Parathyroid adenoma (tissue), 2 donors: ENCODE measurements around the gene CKAP2.
"Not testable (repeated sequence)": the region's sequence is repeated elsewhere in the genome, so short reads cannot be mapped to it uniquely, and the experiment has no call there.

Source experiments
- H2AFZ ChIP-seq: fragments of 300-600 bp; sonication (generic); one replicate; pipeline ENCODE4 v1.7.0; 2017; ENCODE audit warnings: antibody characterized with exemption, mild to moderate bottlenecking
- H3K27ac ChIP-seq: fragments of 300-600 bp; sonication (generic); one replicate; pipeline ENCODE4 v1.7.0; 2017
- H3K27me3 ChIP-seq: fragments of 300-600 bp; sonication (generic); one replicate; pipeline ENCODE4 v1.7.0; 2017; ENCODE audit warnings: low read length; ENCODE audit not compliant: control insufficient read depth, insufficient read depth
- H3K36me3 ChIP-seq: fragments of 300-600 bp; sonication (generic); one replicate; pipeline ENCODE4 v1.7.0; 2017; ENCODE audit warnings: low read length; ENCODE audit not compliant: control insufficient read depth, insufficient read depth
- H3K4me1 ChIP-seq: fragments of 300-600 bp; sonication (generic); one replicate; pipeline ENCODE4 v1.7.0; 2017; ENCODE audit warnings: control low read depth
- H3K4me2 ChIP-seq: fragments of 300-600 bp; sonication (generic); one replicate; pipeline ENCODE4 v1.7.0; 2017; ENCODE audit warnings: low read length
- H3K4me3 ChIP-seq: fragments of 300-600 bp; sonication (generic); one replicate; pipeline ENCODE4 v1.7.0; 2017; ENCODE audit warnings: low read depth, low read length
- H3K79me2 ChIP-seq: fragments of 300-600 bp; sonication (generic); one replicate; pipeline ENCODE4 v1.7.0; 2017; ENCODE audit warnings: control low read depth
- H3K9ac ChIP-seq: fragments of 300-600 bp; sonication (generic); one replicate; pipeline ENCODE4 v1.7.0; 2017; ENCODE audit warnings: mild to moderate bottlenecking
- H3K9me3 ChIP-seq: fragments of 300-600 bp; sonication (generic); one replicate; pipeline ENCODE4 v1.7.0; 2017; ENCODE audit warnings: low read length; ENCODE audit not compliant: control insufficient read depth
- donor health status: primary hyperparathyroidism.

The CKAP2 gene

DNA sequence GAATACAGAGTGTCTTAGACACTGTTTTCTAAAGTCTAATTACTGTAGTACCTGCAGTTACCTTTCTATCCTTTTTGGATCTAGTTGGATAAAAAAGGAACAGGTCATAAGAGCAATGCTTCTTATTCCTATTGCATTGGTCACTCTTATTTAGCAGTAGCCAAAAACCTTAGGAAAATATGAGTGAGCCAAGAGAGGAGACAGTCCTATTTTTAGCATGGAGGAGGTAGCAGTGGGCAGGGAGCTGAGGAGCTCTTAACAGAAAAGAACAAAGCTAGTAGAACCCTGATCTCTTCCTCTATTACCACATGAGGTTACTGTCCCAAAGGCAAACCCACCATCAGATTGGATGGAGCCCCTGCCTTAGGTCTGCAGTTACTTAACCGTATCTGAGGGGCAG, 50.6 kb downstream of the CKAP2 start:
- not testable (repeated sequence) for H3K4me2 ChIP-seq, H3K4me1 ChIP-seq, H3K9ac ChIP-seq, H3K27ac ChIP-seq, H3K27me3 ChIP-seq, H3K79me2 ChIP-seq, H3K4me3 ChIP-seq, H3K9me3 ChIP-seq, H2AFZ ChIP-seq, H3K36me3 ChIP-seq

- H3K27ac ChIP-seq, H3K79me2 ChIP-seq, H3K4me1 ChIP-seq, H3K4me3 ChIP-seq, H2AFZ ChIP-seq, H3K27me3 ChIP-seq, H3K36me3 ChIP-seq, H3K9ac ChIP-seq, H3K4me2 ChIP-seq, H3K9me3 ChIP-seq: not testable (repeated sequence)
These were observed 54.3 kb downstream of the CKAP2 start for GRCh38 chr13:52509532-52509931.

DNA sequence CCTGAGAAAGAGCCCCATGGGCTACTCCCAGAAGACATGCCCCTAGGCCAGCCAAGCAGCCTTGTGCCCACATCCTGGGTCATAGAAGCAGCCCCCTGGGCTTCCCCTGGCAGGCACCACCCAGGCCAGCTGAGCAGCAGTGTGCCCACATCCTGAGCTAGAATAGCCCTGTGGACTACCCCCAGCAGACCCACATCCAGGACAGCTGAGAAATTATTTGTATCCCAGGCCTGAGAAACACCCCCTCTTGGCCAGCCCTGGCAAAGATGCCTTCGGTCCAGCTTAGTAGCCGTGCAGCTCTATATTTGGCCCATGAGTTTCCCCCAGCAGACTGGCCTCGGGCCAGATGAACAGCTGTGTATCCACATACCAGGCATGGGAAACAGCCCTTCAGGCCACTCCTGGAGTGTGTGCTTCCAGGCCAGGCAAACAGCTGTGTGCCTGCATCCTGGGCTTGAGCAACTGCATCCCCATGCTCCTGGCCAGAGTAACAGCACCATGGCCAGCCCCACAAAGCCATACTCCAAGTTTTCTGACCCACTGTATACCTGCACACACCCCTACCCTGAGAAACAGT, 55.0 kb downstream of the CKAP2 start:
- H3K9ac ChIP-seq, H2AFZ ChIP-seq, H3K9me3 ChIP-seq, H3K36me3 ChIP-seq, H3K4me2 ChIP-seq, H3K4me1 ChIP-seq, H3K79me2 ChIP-seq, H3K4me3 ChIP-seq, H3K27ac ChIP-seq, H3K27me3 ChIP-seq: not testable (repeated sequence)

DNA sequence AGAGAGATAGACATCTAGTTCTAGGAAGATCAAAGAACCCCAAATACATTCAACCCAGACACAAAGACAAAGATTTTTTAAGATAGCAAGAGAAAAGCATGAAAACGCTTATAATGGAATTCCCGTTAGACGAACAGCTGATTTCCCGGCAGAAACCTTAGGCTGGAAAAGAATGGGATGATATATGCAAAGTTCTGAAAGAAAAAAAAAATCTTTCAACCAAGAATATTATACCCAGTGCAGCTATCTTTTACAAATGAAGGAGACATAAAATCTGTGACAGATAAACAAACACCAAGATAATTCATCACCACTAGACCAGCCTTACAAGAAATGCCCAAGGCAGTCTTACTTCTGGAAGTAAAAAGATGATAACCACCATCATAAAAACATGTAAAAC, 56.3 kb downstream of the CKAP2 start:
- H3K9ac ChIP-seq, H3K36me3 ChIP-seq, H3K79me2 ChIP-seq, H3K27me3 ChIP-seq, H3K4me3 ChIP-seq, H3K27ac ChIP-seq, H3K4me2 ChIP-seq, H3K4me1 ChIP-seq, H2AFZ ChIP-seq, H3K9me3 ChIP-seq: not testable (repeated sequence)

- not testable (repeated sequence) for H3K27ac ChIP-seq, H3K4me1 ChIP-seq
These were observed 58.8 kb downstream of the CKAP2 start for GRCh38 chr13:52513957-52514596.

DNA sequence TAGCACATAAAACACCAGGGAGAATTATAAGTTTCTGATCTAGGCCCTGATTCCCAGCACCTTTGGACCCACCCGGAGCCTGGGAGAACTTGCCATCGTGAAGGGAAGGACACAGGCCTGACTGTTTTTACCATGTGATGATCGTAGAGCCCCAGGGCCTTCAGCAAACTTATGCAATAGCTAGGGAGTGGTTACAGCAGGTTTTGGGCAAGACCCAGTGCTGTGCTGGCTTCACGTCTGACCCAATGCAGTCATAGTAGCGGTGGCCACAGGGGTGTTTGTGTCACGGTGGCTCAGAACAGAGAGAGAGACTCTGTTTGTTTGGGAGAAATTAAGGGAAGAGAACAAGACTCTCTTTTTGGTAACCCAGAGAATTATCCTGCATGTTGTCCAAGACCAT, 68.0 kb downstream of the CKAP2 start:
- H3K27ac ChIP-seq, H3K36me3 ChIP-seq, H3K4me1 ChIP-seq, H3K27me3 ChIP-seq, H3K9ac ChIP-seq, H3K9me3 ChIP-seq, H3K4me2 ChIP-seq, H3K4me3 ChIP-seq, H2AFZ ChIP-seq, H3K79me2 ChIP-seq: not testable (repeated sequence)

More at GRCh38 chr13:52513957-52514596, 58.8 kb downstream of the CKAP2 start:
- not testable (repeated sequence) for H3K36me3 ChIP-seq, H3K4me2 ChIP-seq, H2AFZ ChIP-seq, H3K9me3 ChIP-seq, H3K9ac ChIP-seq, H3K79me2 ChIP-seq, H3K4me3 ChIP-seq, H3K27me3 ChIP-seq
